ENCODE results near the gene UGT1A7.

Gene UGT1A7

DNA sequence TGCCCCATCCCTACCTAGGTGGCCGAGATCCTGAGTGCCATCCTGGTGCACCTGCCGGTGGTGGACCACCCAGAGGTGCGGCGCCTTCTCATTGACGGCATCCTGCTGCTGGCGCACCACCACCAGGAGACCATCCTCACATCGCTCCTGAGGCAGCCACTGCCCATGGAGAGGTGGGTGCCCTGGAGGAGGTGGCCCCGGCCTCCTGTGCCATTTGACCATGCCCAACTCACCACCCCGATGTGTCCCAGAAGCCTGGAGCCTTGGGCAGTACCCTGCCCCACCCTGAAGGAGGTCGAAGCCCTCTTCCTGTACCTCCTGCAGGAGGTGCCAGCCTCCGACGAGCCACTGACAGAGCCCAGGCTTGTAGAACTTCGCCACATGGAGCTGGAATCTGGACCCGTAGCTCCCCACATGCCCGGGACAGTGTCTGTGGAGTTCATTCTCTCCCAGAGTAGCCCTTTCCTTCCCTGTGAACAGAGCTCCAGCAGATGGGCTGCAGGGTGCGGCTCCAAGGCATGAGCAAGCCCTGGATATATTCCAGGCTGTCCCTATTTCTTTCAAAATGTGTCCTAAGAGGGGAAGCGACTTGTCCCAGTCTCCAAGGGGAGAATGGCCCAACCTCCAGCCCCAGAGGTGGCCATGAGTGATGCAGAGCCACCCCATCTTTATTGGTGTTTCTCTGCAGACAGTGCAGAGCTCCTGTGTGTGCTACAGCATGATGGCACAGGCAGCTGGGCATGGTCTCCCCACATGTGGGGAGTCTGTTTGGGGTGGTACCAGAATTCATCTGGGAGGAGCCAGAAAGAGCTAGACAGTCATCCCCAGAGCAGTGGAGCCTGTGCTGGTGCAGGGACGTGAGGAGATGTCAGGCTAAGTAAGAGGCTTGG, 138.4 kb downstream of the UGT1A7 start:
- no peak for ATAC-seq

- no peak for ATAC-seq
Measured at GRCh38 chr2:233820774-233821105, 139.0 kb downstream of the UGT1A7 start.

DNA sequence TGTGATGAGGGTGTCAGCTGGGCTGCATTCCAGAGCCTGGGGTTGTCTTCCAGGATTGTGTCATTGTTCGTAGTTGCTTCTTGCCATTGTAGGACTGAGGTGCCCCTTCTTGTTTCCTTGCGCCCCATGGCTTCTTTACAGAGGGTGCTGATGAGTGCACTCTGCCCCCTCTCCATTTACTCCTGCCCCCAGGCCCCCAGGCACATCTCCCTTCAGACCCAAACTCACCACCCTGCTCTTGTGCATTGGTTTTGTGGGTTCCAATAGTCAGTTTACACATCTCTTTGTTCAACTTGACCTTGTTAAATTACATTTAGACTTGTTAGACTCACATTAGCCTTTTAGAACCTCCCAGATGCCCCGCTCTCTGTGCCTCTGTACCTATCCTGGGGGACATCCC, 139.5 kb downstream of the UGT1A7 start:
- ATAC-seq, result no peak

GRCh38 chr2:233821709-233822100, 140.0 kb downstream of the UGT1A7 start:
- no peak for ATAC-seq

GRCh38 chr2:233822101-233822771, 140.5 kb downstream of the UGT1A7 start:
- no peak for ATAC-seq

All from activated CD4-positive, CD25-positive, alpha-beta regulatory T cell treated with anti-CD3 and anti-CD28 coated beads, Interleukin-2, amount 50 U/mL, for 24 hours (primary cell).